IPS-20b (cell line): ENCODE measurements around the gene CD300LB.
"Not testable (repeated sequence)": the region's sequence is repeated elsewhere in the genome, so short reads cannot be mapped to it uniquely, and the experiment has no call there.

ENCODE experiments used
- H3K27ac ChIP-seq: one replicate; pipeline ENCODE4 v1.5.1; 2013; ENCODE audit warnings: low read length
- H3K27me3 ChIP-seq: 2 replicates; pipeline ENCODE4 v1.6.1; 2013; ENCODE audit warnings: mild to moderate bottlenecking, low read length, inconsistent platforms; ENCODE audit not compliant: insufficient read depth
- H3K36me3 ChIP-seq: 2 replicates; pipeline ENCODE4 v1.6.1; 2013; ENCODE audit warnings: low read depth, mild to moderate bottlenecking, inconsistent platforms, low read length, moderate library complexity; ENCODE audit not compliant: insufficient read depth
- H3K4me1 ChIP-seq: 2 replicates; pipeline ENCODE4 v1.6.1; 2013; ENCODE audit warnings: mild to moderate bottlenecking, control low read depth, inconsistent platforms, low read length, moderate library complexity; ENCODE audit not compliant: insufficient read depth
- H3K4me3 ChIP-seq: 2 replicates; pipeline ENCODE4 v1.5.1; 2013; ENCODE audit warnings: mild to moderate bottlenecking, low read length, inconsistent platforms
- H3K9ac ChIP-seq: 2 replicates; pipeline ENCODE4 v1.6.1; 2013; ENCODE audit warnings: low read depth, mild to moderate bottlenecking, inconsistent platforms, low read length, moderate library complexity
- H3K9me3 ChIP-seq: 2 replicates; pipeline ENCODE4 v1.6.1; 2013; ENCODE audit warnings: mild to moderate bottlenecking, low read depth, low read length, inconsistent platforms; ENCODE audit not compliant: insufficient read depth

Gene CD300LB

GRCh38 chr17:74566132-74566753 is 35.0 kb upstream of the CD300LB start:
- Histone ChIP-seq H3K27me3 (peaks cover 6% of the 10 kb centered on the region), H3K9me3 (no peaks in the 10 kb centered on the region), H3K9ac (no peak overlapping the region), H3K36me3 (no peaks in the 10 kb centered on the region), H3K4me1 (no peaks in the 10 kb centered on the region), H3K4me3 (no peak overlapping the region), H3K27ac (no peak overlapping the region)

- H3K36me3 ChIP-seq: no peaks in the 10 kb centered on the region
- peaks cover 16% of the 10 kb centered on the region for H3K27me3 ChIP-seq
- no peak overlapping the region for H3K9ac ChIP-seq
- no peak overlapping the region for H3K4me3 ChIP-seq
- no peaks in the 10 kb centered on the region for H3K4me1 ChIP-seq
- no peak overlapping the region for H3K27ac ChIP-seq
- H3K9me3 ChIP-seq: no peaks in the 10 kb centered on the region
These were observed 33.9 kb upstream of the CD300LB start for GRCh38 chr17:74565126-74565525.

- Histone ChIP-seq H3K9ac (no peak overlapping the region), H3K4me1 (peaks cover under 1% of the 10 kb centered on the region; the same call in 1 of the 2 replicates), H3K4me3 (no peak overlapping the region), H3K36me3 (no peaks in the 10 kb centered on the region), H3K9me3 (no peaks in the 10 kb centered on the region), H3K27me3 (peaks cover 16% of the 10 kb centered on the region), H3K27ac (no peak overlapping the region)
These were observed 32.1 kb upstream of the CD300LB start for GRCh38 chr17:74563358-74563757.

GRCh38 chr17:74561586-74561985 is 30.3 kb upstream of the CD300LB start:
- no peaks in the 10 kb centered on the region for H3K36me3 ChIP-seq

GRCh38 chr17:74558882-74559519 is 27.7 kb upstream of the CD300LB start:
- peaks cover 5% of the 10 kb centered on the region; the same call in 1 of the 2 replicates for H3K4me1 ChIP-seq
- no peak overlapping the region for H3K27ac ChIP-seq
- H3K36me3 ChIP-seq: no peaks in the 10 kb centered on the region
- peaks cover 26% of the 10 kb centered on the region for H3K27me3 ChIP-seq
- H3K9ac ChIP-seq: no peak overlapping the region
- H3K4me3 ChIP-seq: peak overlapping the region; percentile 29; the same call in 1 of the 2 replicates
- no peaks in the 10 kb centered on the region for H3K9me3 ChIP-seq

More at GRCh38 chr17:74561586-74561985, 30.3 kb upstream of the CD300LB start:
- Histone ChIP-seq H3K4me1 (peaks cover 5% of the 10 kb centered on the region; the same call in 1 of the 2 replicates), H3K27me3 (peaks cover 26% of the 10 kb centered on the region), H3K9ac (no peak overlapping the region), H3K4me3 (no peak overlapping the region), H3K9me3 (no peaks in the 10 kb centered on the region), H3K27ac (no peak overlapping the region)

- H3K27ac ChIP-seq, H3K36me3 ChIP-seq, H3K9ac ChIP-seq, H3K9me3 ChIP-seq, H3K4me1 ChIP-seq: not testable (repeated sequence)
- H3K27me3 ChIP-seq: peaks cover 26% of the 10 kb centered on the region
- peak overlapping the region; percentile 29; the same call in 1 of the 2 replicates for H3K4me3 ChIP-seq
These were observed 27.1 kb upstream of the CD300LB start for GRCh38 chr17:74558402-74558801.

- Histone ChIP-seq H3K9ac (no peak overlapping the region), H3K4me1 (peaks cover 5% of the 10 kb centered on the region; the same call in 1 of the 2 replicates), H3K27ac (no peak overlapping the region), H3K4me3 (no peak overlapping the region), H3K36me3 (no peaks in the 10 kb centered on the region), H3K9me3 (no peaks in the 10 kb centered on the region), H3K27me3 (peaks cover 12% of the 10 kb centered on the region)
These were observed 24.2 kb upstream of the CD300LB start for GRCh38 chr17:74555427-74555940.

GRCh38 chr17:74554909-74555308 is 23.6 kb upstream of the CD300LB start:
- Histone ChIP-seq H3K36me3 (no peaks in the 10 kb centered on the region), H3K4me3 (no peak overlapping the region), H3K4me1 (peaks cover 5% of the 10 kb centered on the region; the same call in 1 of the 2 replicates), H3K27ac (no peak overlapping the region), H3K9ac (no peak overlapping the region), H3K9me3 (no peaks in the 10 kb centered on the region), H3K27me3 (peaks cover 10% of the 10 kb centered on the region)

- Histone ChIP-seq H3K4me1 (no peaks in the 10 kb centered on the region), H3K27me3 (no peaks in the 10 kb centered on the region; the same call in 1 of the 2 replicates), H3K9ac (no peak overlapping the region), H3K4me3 (no peak overlapping the region), H3K36me3 (no peaks in the 10 kb centered on the region), H3K9me3 (no peaks in the 10 kb centered on the region), H3K27ac (no peak overlapping the region)
These were observed 20.8 kb upstream of the CD300LB start for GRCh38 chr17:74552037-74552436.

- no peaks in the 10 kb centered on the region; the same call in 1 of the 2 replicates for H3K27me3 ChIP-seq
- no peak overlapping the region for H3K27ac ChIP-seq
- no peaks in the 10 kb centered on the region for H3K4me1 ChIP-seq
- H3K4me3 ChIP-seq: no peak overlapping the region
- no peaks in the 10 kb centered on the region for H3K9me3 ChIP-seq
- no peak overlapping the region for H3K9ac ChIP-seq
- no peaks in the 10 kb centered on the region for H3K36me3 ChIP-seq
These were observed 19.3 kb upstream of the CD300LB start for GRCh38 chr17:74550602-74551001.

GRCh38 chr17:74549343-74549742 is 18.1 kb upstream of the CD300LB start:
- Histone ChIP-seq H3K36me3 (no peaks in the 10 kb centered on the region), H3K27ac (no peak overlapping the region), H3K9ac (no peak overlapping the region), H3K27me3 (no peaks in the 10 kb centered on the region; the same call in 1 of the 2 replicates), H3K9me3 (no peaks in the 10 kb centered on the region), H3K4me1 (no peaks in the 10 kb centered on the region), H3K4me3 (no peak overlapping the region)

- H3K4me1 ChIP-seq: no peaks in the 10 kb centered on the region
- no peak overlapping the region for H3K9ac ChIP-seq
- H3K27me3 ChIP-seq: no peaks in the 10 kb centered on the region; the same call in 1 of the 2 replicates
- no peak overlapping the region for H3K4me3 ChIP-seq
- H3K27ac ChIP-seq: no peak overlapping the region
- no peaks in the 10 kb centered on the region for H3K9me3 ChIP-seq
- no peaks in the 10 kb centered on the region for H3K36me3 ChIP-seq
These were observed 16.5 kb upstream of the CD300LB start for GRCh38 chr17:74547736-74548135.
